ENCODE measurements around the gene PTPN7.
"Not testable (repeated sequence)": the region's sequence is repeated elsewhere in the genome, so short reads cannot be mapped to it uniquely, and the experiment has no call there.

Gene PTPN7

GRCh38 chr1:202130816-202131522 is 29.4 kb downstream of the PTPN7 start:
- no peak for DNase-seq (ENCODE audit: low spot score)

DNA sequence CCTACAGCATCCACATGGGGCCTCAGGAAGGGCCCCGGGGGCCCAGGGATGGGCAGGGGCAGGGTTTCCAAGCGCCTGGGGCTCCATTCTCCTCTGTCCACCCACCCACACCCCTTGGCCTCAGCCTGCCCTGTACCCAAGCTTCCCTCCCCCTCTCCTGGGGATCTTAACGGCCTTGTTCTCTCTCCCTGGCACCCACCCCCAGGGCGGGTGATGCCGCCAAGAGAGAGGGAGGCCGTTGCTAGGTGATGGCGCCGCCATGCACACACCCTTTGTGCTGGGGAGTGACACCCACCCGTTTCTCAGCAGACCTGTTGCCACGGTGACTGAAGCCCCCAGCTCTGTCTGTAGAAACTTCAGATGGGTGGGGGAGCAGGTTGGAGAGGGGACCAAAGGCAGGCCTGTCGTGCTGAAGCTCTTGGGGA is 30.1 kb downstream of the PTPN7 start:
- peak; percentile 67 for DNase-seq (ENCODE audit: low spot score)

DNA sequence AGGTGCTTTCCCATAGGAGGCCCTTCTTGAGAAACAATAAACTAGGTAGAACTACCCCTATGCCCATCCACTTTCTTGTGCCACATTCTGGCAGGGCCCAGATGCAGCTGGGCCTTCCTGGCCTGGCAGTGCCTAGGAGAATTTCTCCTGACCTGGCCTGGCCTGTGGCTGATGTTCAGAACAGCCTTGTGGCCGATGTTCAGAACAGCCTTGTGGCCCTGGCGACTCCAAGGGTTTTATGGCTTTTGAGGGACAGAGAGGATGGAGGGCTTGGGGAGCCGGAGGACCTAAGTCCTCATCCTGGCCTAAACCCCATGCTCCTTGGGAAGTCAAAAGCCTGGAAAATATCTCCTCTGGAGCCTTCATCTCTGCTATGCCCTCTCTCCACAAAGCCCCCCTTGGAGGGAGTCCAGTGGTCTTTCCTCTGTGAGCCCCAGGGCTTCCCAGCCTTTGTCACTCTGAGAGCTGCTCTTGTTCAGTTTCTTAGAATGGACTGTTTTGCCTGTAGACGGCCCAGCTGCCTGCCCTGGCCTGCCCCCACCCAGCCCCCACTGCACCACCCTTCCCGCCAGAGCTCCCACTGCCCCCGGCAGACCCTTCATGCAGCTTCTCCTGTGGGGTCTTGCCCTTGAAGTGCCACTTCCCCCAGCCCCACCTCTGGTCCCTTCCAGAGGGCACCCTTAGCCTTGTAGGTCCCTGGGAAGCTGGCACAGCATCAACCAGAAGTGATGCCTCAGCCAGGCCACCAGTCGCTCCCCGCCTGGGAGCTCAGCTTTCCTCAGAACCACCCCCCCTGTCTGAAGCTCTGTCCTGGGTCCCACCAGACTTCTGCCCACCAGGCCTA is 30.7 kb downstream of the PTPN7 start:
- no peak for DNase-seq (ENCODE audit: low spot score)

GRCh38 chr1:202127836-202128622 is 32.4 kb downstream of the PTPN7 start:
- no peak for DNase-seq (ENCODE audit: low spot score)

DNA sequence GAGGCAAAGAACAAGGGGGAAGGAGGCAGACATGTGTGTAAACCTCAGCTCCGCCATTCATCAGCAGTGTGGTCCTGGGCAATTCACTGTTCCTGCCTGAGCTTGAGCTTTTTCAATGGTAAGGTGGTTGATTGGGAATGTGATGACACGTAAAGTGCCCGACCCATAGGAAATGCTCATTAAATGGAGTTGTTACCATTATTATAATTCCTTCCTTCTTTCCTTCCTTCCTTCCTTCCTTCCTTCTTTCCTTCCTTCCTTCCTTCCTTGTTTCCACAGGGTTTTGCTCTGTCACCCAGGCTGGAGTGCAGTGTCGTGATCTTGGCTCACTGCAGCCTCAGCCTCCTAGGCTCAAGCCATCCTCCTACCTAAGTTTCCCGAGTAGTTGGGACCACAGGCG is 33.3 kb downstream of the PTPN7 start:
- no peak for DNase-seq (ENCODE audit: low spot score)

DNA sequence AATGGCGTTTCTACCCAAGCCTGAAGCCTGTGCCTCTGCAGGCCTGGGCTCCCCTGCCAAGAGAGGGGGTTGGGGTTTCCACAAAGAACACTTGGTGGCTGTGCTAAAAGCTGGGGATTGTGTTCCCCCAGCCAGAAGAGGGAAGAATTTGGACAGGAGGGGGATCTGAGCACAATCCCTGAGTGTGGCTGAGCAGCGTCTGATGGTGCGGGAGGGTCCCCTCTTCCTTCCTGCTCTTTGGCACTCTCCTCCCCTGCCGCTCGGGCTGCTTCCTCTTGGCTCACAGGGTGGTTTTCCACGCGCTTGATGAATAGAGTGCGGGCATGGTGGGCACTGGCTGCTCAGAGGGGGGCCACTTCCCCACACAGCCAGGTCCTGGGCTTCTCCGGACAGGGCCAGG is 34.0 kb downstream of the PTPN7 start:
- no peak for DNase-seq (ENCODE audit: low spot score)

DNA sequence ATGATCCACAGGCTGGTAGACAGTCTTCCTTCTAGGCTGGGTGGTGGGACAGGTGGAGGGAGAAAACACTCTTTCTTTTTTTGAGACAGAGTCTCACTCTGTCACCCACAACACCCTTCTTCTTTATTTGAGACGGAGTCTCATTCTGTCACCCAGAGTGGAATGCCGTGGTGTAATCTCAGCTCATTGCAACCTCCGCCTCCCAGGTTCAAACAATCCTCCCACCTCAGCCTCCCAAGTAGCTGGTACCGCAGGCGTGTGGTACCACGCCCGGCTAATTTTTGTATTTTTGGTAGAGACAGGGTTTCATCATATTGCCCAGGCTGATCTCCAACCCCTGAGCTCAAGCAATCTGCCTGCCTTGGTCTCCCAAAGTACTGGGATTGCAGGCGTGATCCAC is 34.8 kb downstream of the PTPN7 start:
- no peak for DNase-seq (ENCODE audit: low spot score)

DNA sequence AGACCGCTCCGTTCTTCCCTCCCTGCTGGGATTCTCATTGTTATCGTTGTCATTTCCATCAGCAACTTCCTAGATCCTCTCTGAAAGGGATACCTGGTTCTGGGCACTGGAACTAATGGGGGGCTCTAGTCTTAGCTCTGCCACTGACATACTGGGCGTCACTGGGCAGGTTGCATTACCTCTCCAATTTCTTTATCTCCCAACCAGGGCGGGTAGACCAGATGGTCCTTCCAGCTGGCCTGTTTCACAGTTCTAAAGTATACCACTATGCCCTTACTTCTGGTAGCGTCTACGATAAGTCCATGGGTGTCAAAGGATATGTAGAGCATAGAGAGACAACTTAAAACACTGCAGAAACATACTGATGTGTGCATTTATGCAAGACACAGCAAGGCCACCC is 36.3 kb downstream of the PTPN7 start:
- DNase-seq (ENCODE audit: low spot score): no peak

DNA sequence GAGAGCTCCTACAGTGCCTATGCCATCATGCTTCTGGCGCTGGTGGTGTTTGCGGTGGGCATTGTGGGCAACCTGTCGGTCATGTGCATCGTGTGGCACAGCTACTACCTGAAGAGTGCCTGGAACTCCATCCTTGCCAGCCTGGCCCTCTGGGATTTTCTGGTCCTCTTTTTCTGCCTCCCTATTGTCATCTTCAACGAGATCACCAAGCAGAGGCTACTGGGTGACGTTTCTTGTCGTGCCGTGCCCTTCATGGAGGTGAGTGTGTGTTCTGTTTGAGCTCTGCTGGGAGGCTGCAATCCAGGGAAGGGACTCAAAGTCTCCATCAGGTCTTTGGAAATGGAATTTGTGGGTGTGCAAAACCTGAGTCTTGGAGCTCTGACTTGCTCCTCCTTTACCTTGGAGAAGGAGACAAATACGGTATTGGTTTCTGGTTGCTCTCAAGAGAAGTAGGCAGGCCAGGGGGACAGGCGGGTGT is 37.0 kb downstream of the PTPN7 start:
- no peak for DNase-seq (ENCODE audit: low spot score)

DNA sequence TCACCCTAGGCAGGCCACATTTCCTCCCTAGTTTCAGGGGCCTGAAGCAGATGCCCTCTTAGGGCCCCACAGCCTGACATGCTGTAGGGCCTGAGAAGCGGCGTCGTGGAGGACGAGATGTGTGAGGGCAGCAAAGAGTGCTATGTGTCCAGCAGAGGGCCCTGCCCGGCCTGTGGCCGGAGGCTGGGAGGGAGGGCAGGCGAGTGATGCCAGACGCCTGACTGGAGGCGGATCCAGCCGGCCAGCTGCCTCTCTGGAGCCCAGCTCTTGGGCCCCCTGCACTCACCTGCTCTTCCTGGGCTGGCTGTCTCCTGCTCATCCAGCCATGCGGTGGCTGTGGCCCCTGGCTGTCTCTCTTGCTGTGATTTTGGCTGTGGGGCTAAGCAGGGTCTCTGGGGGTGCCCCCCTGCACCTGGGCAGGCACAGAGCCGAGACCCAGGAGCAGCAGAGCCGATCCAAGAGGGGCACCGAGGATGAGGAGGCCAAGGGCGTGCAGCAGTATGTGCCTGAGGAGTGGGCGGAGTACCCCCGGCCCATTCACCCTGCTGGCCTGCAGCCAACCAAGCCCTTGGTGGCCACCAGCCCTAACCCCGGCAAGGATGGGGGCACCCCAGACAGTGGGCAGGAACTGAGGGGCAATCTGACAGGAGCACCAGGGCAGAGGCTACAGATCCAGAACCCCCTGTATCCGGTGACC is 37.6 kb downstream of the PTPN7 start, which contains the start of gene GPR37L1:
TSS of gene GPR37L1 (plus strand) at position 279 of the 697 bp plus-strand sequence. CDS start at position 326, 47 bp downstream.
- peak; percentile 75 for DNase-seq (ENCODE audit: low spot score)

- no peak for DNase-seq (ENCODE audit: low spot score)
Observed at GRCh38 chr1:202121006-202121405, 39.4 kb downstream of the PTPN7 start.

- no peak for DNase-seq (ENCODE audit: low spot score)
Observed at GRCh38 chr1:202117898-202118371, 42.5 kb downstream of the PTPN7 start.

DNA sequence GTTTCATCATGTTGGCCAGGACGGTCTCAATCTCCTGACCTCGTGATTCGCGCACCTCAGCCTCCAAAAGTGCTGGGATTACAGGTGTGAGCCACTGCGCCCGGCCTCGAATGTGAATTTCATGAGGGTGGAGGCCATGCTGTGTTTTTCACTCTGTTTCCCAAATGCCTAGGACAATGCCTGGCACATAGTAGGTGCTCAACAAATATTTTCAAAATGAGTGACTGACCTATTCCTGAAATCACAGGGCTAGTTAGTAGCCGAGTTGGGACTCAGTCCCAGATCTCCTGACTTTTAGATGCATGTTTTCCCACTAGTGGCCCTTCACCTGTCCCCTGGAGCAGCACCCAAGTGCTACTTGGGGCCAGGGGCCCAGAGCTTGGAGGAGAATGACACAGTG is 44.1 kb downstream of the PTPN7 start:
- no peak for DNase-seq (ENCODE audit: low spot score)

DNA sequence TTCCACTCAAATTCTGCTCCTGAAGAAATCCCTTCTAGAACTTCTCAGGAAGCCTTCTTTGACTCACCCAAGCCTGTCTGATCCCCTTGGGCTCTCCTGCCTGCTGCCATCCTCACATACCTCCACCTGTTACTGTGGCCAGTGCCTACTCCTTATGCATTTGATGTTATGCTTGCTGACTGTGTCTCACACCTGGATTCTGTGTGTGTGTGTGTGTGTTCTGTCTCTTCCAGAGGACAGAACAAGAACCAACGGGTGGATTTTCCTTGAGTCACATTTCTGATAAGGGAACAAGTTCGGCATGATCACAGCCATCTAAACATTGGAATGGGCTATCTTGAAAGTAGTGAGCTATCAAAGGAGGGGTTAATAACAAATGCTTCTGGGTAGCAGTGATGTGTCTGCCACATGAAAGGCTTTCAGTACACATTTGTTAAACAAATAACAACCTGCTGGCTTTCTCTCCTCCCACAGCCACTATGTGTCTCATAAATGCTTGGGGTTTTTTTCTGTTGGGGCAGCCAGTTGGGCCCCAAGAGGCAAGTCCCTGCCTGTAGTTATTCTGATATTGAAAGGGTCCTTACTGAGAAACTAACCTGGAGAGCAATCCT is 46.6 kb downstream of the PTPN7 start:
- no peak for DNase-seq (ENCODE audit: low spot score)

DNA sequence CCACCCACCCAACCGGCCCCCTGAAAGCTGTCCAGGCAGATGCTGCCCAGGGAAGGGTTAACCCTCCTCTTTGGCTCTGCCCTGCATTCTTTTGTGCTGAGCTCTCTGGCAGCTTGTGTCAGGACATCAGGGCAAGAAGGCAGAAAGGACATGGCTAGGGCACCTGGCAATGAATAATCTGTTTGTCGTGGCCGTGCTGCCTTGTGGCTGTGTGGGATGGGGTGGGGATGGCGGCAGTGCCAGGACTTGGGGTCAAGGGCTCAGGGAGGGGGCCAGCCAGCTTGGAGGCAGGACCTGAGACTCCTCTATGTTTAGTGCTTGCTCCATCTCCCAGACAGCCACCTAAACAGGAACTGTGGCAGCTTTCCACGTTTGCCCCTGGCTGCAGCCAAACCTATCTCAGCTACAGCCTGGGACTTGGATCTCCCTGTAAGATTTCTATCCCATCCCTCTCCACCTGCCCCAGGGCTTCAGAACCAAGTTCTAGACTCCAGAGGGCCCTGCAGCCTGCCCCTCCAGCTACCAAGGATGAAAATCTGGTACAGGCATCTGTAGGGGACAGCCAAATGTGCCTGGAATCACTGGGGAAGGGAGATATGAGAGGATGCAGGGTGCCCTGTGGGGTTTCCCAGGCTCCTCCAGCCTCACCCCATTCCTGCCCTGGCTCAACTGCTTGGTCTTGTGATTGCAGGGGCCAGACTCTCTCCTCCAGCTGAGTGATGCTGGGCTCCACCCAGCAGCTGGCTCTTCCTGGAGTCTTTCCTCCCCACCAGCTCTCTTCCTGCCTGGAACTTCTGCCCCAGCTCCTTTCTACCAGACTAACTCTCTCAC is 47.3 kb downstream of the PTPN7 start:
- DNase-seq (ENCODE audit: low spot score): no peak

- DNase-seq (ENCODE audit: low spot score): not testable (repeated sequence)
Observed at GRCh38 chr1:202111589-202111988, 48.8 kb downstream of the PTPN7 start.

DNA sequence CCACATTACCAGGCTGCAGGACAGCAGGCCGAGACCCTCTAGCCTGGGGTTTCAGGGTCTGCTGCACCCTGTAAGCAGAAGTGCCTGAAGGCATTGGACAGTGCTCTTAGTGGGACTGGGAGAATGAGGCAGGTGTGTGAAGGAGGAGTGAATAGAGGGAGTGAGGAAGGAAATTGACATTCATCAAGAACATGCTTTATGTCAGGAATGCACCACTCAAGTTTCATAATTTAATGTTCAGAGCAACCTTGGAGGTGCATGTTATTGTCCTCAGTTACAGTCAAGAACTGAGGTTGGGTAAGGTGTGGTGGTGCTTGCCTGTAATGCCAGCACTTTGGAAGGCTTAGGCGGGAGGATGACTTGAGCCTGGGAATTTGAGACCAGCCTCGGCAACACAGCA is 49.4 kb downstream of the PTPN7 start:
- no peak for DNase-seq (ENCODE audit: low spot score)

DNA sequence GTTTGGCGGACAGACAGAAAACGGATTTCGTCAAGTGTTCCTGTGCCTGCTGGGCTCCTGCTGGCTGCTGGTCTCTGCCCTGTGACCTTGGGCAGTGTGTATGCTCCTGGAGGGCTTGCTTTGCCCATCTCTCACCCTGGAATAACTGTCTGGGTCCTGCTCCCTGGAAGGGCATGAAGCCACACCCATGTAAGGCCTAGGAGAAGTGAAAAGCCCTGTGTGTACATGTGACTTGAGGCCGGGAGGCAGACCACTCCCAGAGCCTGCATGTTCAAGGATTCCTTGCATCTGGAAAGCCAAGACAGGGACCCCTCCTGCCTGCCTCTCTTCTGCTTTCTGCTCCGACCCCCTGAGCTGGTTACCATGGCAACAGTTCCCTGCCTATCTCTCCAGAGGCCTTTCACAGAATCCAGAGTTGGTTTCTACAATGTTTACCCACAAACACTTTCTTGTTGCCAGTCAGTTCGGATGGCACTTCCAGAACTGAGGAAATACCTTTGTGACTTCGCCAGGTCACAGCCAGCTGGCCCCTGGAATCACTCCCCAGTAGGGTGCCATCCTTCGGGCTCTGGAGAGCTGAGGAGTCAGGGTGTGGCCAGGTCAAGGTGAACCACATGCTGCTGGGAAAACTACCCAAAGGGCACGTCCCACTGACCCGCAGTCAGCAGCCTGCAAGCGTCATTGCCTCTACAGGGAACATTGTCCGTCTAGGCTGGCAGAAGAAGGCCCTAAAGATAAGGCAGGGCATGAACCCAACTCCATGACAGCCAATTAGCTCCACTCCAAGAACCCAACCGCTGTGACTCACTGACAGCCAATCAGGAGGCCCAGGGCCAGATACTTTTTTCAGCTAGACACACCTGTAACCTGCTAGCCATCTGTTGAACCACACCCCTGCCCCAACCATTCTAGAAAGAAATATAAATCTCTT is 52.3 kb downstream of the PTPN7 start:
- no peak for DNase-seq (ENCODE audit: low spot score)

- DNase-seq (ENCODE audit: low spot score): no peak
Observed at GRCh38 chr1:202107321-202107761, 53.1 kb downstream of the PTPN7 start.

All from COLO829 (cell line).